ENCODE measurements around the gene FGF21.

The FGF21 gene

DNA sequence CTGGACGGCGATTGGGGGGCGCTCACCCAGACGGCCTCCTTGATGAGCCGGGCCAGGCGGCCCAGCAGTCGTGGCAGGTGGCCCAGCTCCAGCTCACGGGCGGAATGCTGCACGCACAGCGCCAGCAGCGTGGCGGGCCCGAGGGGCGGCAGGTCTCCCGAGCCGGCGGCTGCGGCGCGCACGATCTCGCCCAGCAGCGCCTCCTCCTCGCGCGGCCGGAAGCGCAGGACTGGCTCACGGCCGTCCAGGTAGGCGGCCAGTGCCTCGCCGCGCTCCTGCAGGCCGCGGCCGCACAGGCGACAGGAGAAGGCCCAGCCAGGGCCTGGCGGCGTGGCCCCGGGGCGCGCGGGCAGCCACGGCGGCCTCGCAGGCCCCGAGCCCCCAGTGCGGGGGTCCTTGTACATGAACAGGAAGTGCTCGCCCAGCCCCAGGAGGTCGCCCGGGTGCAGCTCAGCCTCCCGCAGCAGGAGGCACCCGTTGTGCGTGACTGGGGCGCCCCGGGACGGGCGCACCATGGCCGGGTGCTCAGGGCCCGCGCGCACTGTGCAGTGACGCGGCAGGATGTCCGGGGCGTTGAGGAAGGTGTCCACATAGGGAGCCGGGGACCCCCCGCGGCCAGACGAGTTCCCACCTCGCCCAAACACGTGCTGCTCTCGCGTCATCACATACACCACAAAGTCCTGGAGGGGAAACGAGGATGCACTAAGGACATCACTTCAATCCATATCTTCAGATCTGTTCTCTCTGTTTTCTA, 26.2 kb upstream of the FGF21 start:
- no peak for DNase-seq (ENCODE audit: low read depth)

DNA sequence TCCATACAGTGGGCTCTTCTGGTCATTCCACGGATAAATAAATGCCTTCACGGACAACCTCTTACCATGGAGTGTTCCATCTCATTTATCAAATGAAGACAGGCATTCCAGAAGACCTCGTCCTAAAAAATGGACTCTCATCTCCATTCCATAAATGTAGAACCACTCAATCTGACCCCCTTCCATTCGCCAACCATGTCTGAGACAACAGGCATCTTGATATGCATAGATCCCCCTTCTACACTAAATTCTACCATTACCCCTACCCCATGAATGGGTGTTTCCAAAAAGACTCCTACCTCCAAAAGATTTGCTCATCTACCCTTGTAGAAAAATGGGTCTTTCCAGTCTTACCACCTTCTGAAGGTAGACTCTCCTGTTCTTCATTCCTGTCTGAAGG, 23.9 kb upstream of the FGF21 start:
- DNase-seq (ENCODE audit: low read depth), result no peak

DNA sequence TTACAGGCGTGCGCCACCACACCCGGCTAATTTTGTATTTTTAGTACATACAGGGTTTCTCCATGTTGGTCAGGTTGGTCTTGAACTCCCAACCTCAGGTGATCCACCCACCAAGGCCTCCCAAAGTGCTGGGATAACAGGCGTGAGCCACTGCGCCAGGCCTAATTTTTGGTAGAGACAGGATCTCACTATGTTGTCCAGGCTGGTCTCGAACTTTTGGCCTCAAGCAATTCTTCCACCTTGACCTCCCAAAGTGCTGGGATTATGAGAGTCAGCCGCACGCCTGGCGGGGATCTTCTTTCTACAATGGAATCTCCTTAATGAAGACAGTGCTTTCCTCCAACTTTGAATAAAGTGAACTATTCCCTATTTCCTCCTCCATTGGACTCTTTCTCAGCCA, 20.7 kb upstream of the FGF21 start:
- no peak for DNase-seq (ENCODE audit: low read depth)

DNA sequence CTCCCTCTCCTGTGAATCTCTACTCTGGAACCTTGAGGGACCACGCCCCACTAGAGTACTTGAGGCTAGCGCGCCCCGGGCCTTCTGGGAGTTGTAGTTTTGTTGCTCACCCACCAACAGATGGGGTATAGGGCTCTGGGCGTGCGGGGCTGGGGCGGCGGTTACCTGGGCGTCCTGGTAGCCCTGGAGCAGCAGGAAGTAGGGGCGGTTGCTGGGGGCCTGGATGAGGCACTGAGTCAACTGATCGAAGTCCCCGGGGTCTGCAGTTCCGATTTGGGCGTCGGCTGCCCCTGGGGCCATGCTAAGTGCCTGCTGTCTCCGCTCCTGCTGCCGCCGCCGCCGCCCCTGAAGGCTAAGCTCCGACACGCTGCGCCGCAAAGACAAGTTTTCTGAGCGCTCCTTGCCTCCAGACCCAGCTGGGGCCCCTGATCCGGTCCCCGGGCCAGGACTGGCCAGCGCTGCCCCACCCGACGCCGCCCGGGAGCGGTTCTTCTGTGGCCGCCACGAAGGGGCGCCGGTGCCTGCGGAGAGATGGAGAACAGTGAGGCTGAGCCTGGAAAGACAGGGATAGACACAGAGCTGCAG, 20.2 kb upstream of the FGF21 start:
- no peak for DNase-seq (ENCODE audit: low read depth)

DNA sequence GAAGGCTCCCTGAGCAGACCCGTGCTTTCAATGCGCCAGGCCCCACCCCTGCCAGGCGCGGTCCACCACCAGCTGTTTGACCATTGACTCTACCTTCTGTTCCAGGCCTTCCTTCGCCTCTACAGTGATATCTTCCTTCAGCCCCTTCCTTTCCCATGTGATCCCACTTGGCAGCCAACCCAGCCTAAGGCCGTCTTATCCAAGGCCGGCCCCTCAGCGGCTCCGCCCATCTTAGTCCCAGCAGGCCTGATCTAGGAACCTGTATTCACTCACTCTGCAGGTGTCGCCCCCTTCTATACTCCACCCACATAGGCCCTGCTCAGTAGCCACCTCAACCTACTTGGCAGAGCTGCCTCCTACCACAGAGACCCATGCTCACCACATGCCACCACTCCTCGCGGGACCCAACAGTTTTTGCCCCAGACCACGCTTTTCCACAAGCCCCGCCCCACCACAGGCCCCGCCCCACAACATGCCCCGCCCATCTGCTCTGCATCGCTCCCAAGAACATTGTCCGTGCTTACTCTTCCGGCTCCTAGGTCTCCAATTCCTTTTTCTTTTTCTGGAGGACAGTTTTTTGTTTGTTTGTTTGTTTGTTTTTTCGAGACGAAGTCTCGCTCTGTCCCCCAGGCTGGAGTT, 17.8 kb upstream of the FGF21 start:
- DNase-seq (ENCODE audit: low read depth), result no peak

DNA sequence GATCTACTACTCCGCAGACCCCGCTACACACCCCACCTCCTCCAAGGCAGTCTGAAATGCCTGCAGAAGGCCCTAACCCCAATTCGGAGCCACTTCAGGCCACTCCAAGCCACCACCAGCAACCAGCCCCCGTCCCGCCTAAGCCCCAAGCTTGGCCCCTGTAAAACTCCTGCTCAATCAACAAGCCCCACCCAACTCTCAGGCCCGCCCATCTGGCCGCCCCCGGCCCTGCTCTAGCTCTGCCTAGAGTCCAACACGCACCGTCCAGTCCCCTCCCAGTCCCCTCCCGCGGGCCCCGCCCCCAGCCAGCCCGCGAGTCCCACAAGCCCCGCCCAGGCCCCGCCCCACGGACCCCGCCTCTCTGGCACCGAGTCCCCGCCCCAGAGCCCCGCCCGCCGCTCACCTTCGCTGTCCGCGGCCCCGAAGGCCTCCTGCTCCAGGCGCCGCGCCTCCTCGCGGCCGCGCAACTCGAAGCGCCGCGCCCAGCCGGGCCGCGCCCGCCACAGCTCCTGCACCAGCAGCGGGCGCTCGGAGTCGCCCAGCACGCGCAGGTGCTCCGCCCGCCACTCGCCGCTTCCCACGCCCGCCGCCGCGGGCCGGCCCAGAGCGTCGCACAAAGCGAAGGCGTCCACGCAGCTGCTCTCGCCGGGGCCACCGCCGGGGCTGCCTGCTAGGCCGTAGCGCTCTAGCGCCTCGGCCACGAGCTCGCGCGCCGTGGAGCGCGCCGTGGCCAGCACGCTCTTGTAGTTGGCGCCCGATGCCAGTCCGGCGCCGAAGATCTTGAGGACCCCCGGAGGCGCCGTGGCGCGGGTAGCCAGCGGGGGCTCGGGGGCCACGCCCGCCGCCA, 16.5 kb upstream of the FGF21 start:
- peak; percentile 85 for DNase-seq (ENCODE audit: low read depth)

DNA sequence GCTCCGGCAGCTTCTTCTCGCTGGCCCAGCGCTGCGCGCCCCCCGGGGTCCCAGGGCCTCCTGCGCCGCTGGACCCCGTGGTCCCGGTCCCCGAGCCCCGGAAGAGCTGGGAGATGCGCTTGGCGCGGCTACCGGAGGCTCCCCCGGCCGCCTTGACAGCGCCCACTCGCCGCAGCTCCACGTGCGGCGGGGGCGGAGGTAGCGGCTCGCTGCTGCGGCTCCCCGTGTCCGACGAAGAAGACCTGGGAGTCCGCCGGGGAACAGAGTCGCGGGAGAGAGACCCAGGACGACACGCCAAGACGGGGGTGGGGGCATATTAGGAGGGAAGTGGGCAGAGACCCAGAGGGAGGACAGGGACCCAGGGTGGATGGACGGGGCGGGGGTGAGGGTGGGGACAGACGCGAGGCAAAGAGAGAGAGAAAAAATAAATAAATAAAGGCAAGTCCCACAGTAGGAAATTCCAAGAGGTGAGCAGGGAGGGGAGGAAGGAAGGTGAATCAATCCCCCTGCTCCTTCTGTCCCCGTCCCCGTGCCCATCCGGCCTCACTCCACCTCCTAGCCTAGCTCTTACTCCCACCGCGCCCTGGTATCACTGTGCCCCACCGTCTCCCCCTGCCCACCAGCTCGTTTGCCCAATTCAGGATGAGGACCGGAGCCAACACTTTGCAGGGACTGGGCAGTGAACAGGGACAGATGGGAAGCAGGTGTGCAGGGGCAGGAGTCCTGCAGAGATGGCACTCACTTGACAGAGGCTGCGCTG, 15.7 kb upstream of the FGF21 start:
- no peak for DNase-seq (ENCODE audit: low read depth)

DNA sequence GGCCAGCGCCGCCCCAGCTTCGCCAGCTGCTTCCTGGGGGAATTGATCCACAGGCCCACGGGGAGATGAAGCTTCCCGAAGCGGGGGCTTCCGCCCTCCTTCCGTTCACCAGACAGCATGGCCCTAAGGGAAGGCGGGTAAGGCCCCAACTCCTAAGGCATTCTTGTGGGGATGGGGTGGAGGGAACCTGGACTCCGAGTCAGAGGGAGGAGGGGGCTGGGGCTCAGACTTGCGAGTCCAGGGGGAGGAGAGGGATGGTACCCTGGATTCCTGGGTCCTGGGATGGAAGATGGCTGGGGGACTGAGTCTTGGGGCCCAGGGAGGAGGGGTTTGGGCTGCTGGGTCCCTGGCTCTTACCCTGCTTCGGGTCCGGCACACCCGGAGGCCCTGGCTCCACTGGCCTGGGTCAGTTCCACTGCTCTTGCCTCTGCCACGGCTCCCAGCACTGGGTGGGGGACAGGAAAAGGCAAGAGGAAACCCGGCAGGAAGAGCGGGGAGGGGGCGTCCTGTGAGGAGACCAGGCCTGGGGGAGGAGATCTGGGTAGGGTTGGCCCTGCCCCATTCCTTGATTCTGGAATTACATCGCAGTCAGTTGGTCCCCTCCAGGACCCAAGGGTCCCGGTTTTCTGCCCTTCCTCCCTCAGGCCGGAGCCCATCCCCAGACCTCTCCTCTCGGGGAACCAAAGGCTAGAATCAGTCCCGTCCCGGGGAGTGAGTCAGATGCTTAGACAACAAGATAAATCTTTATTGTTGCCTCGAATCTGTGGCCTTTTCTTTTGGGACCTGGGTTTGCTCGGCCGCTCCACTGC, 15.0 kb upstream of the FGF21 start, which contains the start of gene RASIP1:
RASIP1 (minus strand) TSS at position 447 of the 809 bp plus-strand sequence; CDS start at position 119, 328 bp downstream.
- no peak for DNase-seq (ENCODE audit: low read depth)

DNA sequence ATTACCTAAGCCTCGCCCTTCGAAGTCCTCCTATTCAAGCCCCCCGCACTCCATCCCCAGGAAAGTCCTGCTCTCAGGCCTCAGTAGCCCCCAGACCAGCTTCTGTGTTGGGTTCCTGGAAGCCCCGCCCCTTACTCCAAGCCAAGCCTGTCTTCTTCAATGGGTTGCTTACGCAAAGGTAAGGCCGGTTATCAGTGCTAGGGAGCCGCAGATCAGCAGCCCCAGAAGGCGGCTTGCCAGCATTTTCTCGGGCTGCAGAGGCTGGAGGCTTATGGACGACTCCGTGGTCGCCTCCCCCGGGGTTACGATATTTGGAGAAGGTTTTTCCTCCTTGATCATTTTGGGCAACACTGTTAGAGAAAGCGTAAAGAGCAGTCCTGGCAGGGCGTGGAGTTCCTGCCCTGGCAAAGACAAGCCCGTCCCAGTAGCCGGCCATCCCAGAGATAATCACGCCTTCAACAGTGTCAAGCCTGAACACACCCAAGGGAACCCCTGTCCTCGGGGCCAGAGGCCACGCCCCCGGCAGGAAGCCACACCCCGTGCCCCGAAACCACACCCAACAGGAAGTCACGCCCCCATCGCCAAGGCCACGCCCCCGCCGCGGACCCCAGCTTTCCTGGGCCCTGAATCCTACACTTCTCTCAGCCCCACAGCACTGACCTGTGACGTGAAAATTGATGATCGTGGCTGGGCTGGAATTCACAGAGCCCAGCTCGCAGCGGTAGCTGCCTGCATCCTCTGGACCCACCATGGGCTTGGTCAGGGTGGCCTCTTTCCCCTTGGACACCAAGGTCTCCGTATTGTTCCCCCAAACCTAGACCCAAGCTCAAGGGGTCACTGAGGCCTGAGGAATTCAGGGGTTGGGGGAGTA, 14.0 kb upstream of the FGF21 start:
- no peak for DNase-seq (ENCODE audit: low read depth)

DNA sequence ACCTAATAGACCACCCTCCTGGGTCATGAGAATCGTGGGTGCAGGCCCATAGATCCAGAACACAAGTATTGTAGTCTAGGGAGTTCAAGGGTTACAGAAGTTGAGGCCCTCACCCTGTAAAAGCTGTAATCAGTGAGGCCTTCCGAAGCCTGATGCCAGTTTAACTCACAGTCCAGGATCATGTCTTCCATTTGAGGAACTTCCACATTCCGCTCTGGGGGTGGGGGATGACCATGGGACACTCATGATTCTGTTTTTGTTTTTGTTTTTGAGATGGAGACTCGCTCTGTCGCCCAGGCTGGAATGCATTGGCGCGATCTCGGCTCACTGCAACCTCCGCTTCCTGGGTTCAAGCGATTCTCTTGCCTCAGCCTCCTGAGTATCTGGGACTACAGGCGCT, 13.2 kb upstream of the FGF21 start:
- DNase-seq (ENCODE audit: low read depth), result no peak

DNA sequence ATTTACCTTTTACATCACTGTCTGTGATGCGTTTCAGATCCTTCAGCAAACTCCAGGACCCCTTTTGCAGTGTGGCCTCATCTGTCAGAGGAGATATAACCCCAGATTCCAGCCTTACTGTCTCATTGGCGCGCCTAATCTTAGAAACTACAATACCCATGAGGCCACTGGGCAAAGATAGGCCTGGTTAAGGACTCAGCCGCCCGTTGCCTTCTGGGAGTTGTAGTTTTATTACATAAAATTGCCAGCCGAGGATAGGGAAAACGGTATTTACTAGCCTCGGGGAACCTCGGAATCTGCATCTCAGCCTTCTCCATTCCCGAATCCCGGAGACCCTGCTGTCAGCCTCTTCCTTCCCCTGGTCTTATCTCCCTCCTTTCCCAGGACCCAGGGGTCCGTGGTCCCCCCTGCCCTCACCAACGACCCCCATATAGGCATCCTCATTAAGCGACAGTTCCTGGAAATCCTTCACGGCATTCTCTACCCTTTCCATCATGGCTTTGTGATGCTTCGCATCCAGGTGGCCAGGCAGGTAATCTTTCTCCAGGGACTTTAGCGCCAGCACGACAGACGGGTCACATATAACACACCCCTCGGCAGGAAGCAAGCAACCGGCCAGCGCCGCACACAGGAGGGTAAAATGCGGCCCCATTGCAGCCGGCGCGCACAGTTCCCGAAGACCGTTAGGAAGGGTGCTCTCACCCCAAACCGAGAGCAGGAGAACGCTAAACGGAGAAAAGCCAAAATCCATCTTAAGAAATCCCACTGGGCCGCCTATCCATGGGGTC, 9.9 kb upstream of the FGF21 start:
- no peak for DNase-seq (ENCODE audit: low read depth)

DNA sequence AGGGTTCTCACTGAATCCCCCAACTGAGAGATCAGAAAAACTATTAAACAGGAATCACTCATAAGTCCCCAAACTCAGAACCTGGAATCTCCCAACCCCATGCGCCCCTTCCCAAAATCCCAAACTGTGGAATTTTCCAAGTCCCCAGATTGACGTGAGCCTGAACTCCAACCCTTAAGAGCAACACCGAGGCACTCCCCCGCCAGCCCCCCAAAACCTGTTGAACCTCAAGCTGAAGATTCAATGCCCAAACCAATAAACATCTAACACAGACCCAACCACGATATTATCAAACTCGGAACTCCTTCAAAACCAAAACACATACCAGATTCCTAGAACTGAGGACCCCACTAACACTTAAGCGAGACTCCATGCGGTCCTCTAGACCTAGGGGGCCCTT, 9.2 kb upstream of the FGF21 start:
- DNase-seq (ENCODE audit: low read depth), result no peak

DNA sequence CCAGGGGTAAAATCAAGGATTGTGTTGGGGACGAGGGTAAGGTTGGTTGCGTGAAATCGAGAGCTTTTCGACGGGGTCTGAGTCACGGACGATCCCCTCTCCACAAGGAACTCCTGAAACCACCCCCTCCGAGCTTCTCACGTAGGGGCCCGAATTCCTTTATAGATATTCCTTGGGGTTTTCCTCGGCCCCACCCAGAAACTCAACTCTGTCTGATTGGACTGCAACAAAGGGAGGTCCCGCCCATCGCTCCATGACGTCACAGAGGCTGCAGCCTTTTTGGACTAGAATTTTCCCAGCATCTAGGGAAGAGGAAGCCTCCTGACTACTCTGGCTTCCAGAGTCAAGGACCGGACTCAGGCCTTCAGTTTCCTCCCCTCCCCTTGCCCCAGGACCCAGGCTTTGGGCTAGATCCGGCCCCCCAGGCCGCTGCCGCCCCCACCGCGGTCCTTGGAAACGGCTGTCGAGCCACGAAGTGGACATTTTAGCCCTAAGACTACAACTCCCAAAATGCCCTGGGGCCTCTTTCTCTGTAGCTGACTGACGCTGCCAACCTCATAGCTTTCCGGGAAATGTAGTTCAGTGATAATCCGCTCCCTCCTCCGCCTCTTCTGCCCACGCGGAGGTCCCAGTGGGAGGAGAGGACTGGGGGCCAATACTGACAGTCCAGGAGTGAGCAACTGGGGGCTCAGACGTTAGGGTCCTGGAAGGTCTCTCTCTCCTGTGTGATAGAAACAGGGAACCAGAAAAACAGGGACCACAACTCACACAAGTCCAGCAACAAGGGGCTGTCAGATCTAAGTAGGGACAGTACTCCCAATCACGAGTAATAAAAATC, 8.4 kb upstream of the FGF21 start, which contains the start of gene IZUMO1:
IZUMO1 (minus strand) TSS at position 172 of the 838 bp plus-strand sequence. CDS start 1,050 bp downstream, outside the sequence.
- DNase-seq (ENCODE audit: low read depth), result no peak

DNA sequence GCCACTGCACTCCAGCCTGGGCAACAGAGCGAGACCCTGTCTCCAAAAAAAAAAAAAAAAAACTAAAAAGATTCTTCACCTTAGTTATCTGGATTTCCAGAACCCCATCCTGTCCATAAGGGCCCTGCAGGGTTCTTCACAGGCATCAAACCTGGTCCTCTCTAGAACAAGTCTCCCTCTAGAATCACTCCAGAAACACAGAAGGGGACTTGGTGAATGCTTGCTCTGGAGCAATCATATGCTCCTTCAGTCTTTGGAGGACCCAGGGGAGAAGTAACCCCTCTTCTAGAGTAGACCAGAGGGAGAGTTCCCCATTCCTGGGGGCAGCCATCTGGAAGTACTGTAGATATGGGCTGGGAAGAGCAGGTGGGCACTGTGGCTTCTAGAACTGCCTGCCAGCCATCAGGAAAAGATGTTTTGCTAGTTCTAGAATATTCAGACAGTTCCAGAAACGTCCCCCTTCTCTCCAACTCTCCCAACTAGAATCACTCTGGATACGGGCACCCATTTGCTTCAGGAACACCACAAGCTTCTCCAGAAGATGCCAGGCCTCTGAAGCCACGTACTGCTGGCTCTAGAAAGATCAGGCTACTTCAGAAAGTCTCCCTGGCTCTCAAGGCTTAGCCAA, 5.6 kb upstream of the FGF21 start:
- DNase-seq (ENCODE audit: low read depth), result no peak

DNA sequence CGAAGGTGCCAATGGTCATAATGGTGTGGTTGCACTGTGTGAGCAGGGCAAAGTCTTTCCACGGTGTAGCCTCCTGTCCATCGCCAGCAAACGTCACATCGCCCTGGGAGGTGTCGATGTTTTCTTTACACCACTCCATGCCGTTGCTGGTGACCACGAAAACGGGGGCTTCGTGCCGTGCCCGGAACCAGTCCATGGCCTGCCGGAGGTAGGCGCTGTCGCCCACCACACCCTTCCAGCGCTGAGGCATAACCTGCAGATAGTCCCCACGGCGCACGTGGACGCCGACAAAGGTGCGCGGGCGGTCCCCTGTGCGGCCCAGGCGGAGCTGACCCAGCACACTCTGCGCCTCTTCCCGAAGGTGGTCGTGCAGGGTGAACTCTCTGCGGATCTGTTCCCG, 5.0 kb upstream of the FGF21 start:
- no peak for DNase-seq (ENCODE audit: low read depth)

DNA sequence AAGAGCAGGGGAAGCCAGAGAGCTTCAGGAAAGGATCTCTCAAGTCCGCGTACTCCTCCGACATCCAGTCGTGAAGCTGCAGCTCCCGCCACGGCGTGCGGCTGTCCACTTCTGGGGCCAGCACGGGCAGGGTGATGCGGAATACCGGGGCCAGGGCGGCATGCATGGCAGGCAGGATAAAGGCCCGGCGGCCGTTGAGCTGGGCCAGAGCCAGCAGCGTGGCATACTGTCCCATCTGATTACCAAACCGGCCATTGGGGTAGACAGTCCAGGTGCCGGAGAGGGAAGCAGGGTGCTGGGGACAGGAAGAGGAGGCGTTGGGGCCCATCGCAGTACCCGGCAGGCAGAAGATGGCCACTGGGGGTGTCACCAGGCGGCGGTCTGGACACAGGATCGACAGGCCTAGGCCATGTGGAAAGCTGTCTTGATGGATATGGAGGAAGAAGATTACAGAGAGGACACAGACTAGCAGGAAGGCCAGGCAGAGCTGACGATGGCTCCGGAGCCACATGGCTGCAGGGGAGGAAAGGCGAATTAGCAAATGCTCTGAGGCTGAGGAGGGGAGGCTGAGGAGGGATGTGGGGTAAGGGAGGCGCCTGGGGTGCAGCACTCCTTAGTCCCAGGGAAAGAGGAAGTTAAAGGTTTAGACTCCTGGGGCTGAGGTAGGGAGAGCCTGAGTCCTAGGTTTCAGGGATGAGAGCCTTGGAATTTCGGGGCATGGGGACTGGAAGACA, 4.4 kb upstream of the FGF21 start:
- no peak for DNase-seq (ENCODE audit: low read depth)

Measured in T-helper 22 cell (primary cell).